ENCODE measurements around the gene HHEX. TPM values are rescaled to one million over a fixed set of nuclear protein-coding genes. Genes with fewer than 3 reads are reported as not detected.
A peak's percentile ranks its signal among the peaks of the same experiment; 100 is the strongest.

HHEX gene
- total RNA-seq, 1 experiment from 2014 or later = 17.3 TPM

DNA sequence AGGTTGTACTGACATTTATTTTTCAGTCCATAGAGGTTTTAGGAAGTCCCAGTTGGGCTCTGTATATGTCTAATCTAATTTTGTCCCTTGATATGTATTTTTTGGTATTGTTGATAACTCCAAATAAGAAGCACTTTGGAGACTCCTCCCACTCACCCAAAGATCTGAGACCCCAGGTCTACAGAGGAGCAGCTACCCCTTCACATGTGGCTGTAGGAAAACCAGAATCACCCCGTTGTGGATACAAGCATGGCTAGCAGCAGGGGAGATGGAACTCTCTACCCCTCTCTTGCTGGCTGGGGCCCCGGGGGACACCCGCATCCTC lies 9.4 kb downstream of the HHEX start:
- Histone ChIP-seq H3K4me1 (replicated peaks) (peaks cover 12% of the 10 kb centered on the region), H3K27ac (peak overlapping the region; percentile 50; the same call in 1 of the 2 replicates), H3K9me3 (replicated peaks) (no peaks in the 10 kb centered on the region), H3K4me3 (peak overlapping the region; percentile 25), H3K36me3 (peaks cover 16% of the 10 kb centered on the region), H3K27me3 (replicated peaks) (no peaks in the 10 kb centered on the region)
- DNase-seq (ENCODE audit: low read depth in 1 of 2, low spot score in 2 of 2) = peak in 1 of 2 experiments; percentile 7

DNA sequence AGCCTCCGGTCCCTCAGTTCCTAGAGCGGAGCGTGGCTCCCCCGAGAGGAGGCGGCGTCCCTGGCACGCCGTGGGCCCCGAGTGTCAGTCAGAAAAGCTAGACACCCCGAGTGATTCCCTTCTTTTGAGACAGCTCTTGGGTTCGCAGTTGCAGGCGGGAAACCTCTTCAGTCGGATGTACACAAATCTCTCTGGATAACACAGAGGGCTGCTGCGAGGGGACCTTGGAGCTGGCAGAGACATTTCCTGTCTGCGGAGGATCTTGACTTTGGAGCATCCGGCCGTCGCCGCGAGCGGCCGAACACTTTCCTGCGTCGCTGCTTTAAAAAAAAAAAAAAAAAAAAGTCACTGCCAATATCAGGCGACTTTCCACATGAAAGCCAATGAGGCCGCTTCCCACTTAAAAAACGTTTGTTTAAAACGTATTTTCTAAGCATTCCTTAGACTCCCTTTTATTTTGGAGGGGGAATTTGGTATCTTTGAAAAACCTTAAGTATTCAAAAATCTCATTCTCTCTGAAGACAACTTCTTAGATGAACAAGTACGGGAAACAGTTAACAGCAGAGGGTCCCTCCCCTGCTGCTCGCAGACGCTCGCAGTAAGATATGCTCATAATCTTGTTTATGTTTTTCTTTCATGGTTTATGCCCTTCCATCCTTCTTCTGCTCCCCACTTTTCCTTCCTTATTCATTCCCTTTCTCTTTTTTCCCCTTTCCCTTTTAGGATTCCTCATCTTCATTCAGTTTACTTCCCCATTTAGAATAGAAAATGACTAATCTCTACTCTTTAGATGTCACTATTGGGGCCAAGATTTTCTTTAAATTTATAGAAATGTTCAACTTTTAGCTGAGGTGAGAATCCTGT lies 10.0 kb downstream of the HHEX start:
- H3K27ac ChIP-seq = peak overlapping the region; percentile 50
- peak; percentile 61 to 65 for DNase-seq (ENCODE audit: low read depth in 1 of 2, low spot score in 2 of 2)

DNA sequence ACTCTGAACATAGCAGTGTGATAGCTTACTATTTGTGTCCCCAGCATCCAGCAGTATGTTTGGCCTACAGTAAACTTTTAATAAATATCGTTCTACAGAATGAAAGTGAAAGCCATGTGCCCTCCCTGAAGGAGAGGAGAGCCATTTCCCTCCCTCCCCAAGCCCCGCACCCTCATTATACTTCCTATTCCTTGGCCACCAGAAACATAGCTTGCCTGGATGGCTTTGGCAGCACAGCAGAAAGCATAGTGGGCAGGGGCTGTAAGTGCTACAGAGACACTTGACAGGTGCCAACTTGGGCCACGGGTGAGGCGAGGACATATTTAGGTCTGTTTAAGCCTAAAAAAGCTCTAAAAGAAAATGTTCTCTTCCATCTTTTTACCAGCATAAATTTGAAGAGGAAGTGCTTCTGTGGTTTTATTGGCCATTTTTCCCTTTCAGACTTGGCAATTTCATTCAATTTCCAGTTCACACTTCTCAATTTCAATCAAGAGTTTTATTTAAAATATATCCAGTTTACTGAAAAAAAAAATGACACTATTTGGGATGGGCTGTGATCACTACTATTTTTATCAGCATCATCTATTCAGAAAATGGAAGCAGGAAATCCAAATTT lies 12.7 kb downstream of the HHEX start:
- no peaks in the 10 kb centered on the region for H3K36me3 ChIP-seq
- no peaks in the 10 kb centered on the region for H3K9me3 ChIP-seq (replicated peaks)
- no peak overlapping the region for H3K4me3 ChIP-seq
- no peaks in the 10 kb centered on the region for H3K27me3 ChIP-seq (replicated peaks)
- peaks cover 12% of the 10 kb centered on the region for H3K4me1 ChIP-seq (replicated peaks)
- no peak for DNase-seq (ENCODE audit: low read depth in 1 of 2, low spot score in 2 of 2)
- H3K27ac ChIP-seq = no peak overlapping the region

More for the DNA sequence above, 10.0 kb downstream of the HHEX start:
- Histone ChIP-seq H3K36me3 (peaks cover 10% of the 10 kb centered on the region), H3K9me3 (replicated peaks) (no peaks in the 10 kb centered on the region), H3K27me3 (replicated peaks) (no peaks in the 10 kb centered on the region), H3K4me3 (peak overlapping the region; percentile 25), H3K4me1 (replicated peaks) (peaks cover 12% of the 10 kb centered on the region)

DNA sequence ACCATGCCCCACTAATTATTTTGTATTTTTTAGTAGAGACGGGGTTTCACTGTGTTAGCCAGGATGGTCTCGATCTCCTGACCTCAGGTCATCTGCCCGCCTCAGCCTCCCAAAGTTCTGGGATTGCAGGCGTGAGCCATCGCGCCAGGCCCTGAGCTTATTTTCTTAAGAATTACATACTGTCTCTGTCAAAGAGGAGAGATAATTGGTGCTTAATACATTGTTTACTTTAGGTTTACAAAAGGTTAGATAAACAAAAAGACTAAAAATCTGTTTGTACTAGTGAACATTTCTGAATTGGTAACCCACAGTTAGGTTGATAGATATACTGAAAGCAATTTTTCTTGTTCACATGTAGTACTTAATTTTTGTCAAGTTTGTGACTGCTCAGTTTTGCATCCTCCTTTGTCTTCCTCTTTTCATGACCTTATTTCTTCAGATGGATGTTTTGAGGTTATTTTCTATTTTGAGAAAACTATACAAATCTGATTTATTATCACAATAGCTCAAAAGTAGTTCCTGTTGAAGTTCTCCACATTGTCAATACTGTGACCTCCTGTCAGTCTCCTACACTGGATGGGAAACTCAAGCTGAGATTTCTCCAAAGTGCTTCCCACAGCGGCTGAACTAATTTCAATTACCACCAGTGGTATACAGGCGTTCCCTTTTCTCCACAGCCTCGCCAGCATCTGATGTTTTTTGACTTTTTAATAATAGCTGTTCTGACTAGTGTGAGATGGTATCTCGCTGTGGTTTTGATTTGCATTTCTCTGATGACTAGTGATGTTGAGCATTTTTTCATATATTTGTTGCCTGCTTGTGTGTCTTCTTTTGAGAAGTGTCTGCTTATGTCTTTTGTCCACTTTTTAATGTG lies 22.5 kb downstream of the HHEX start:
- Histone ChIP-seq H3K27me3 (replicated peaks) (no peaks in the 10 kb centered on the region), H3K4me1 (replicated peaks) (peaks cover 30% of the 10 kb centered on the region), H3K4me3 (no peak overlapping the region), H3K27ac (peak overlapping the region; percentile 45), H3K36me3 (no peaks in the 10 kb centered on the region), H3K9me3 (replicated peaks) (no peaks in the 10 kb centered on the region)
- DNase-seq (ENCODE audit: low read depth in 1 of 2, low spot score in 2 of 2) = peak; percentile 61 to 83

DNA sequence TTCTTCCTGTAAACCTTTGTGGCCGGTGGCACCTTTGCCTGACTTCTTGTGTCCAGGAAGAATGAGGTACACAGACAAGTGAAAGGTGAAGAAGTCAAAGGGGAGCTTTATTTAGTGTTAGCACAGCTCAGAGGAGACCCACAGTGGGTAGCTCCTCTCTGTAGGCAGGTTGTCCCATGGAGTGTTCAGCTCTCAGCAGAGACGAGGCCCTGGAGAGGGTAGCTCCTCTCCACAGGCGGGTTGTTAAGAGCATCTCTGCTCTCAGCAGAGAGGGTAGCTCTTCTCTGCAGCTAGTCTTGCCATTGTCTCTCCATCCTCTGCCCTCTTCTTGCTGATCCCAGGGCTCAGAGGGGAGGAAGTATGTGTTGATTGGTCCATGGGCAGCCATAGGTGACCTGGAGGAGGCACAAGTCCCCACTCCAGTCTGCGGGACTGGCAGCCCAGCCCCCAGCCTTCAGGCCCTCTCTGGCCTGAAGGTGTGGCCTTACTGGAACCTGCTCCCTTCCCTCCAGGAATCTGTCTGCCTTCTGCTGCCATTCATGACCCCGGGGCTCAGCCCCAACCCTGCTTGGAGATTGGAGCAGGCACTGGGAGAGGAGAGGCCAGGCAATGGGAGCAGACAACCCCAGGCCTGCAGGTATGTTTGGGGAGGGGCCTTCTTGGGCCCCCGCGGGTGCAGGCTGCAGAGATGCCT lies 24.5 kb downstream of the HHEX start:
- Histone ChIP-seq H3K9me3 (replicated peaks) (no peaks in the 10 kb centered on the region), H3K27ac (no peak overlapping the region), H3K36me3 (no peaks in the 10 kb centered on the region), H3K27me3 (replicated peaks) (no peaks in the 10 kb centered on the region), H3K4me1 (replicated peaks) (peaks cover 30% of the 10 kb centered on the region), H3K4me3 (no peak overlapping the region)
- DNase-seq (ENCODE audit: low read depth in 1 of 2, low spot score in 2 of 2) = no peak

DNA sequence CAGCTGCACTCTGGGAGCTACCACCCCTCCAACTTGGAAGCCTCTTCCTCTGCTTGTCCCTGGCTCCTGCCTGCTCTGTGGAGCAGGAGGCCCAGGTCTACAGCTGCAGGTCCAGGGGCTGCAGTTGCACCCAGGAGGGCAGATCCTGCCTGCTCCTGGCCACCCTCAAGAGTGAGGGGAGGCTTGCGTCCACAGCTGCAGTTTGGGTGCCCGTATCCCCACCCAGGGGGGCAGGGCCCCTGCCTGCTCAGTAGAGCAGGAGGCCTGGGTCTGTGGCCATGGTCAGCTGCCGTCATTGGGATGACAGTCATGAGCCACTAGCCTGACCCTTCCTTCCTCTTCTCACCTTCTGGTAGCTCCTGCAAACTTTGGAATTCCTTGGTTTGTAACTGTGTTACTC lies 25.1 kb downstream of the HHEX start:
- Histone ChIP-seq H3K9me3 (replicated peaks) (no peaks in the 10 kb centered on the region), H3K36me3 (no peaks in the 10 kb centered on the region), H3K4me1 (replicated peaks) (peaks cover 30% of the 10 kb centered on the region), H3K4me3 (no peak overlapping the region), H3K27ac (no peak overlapping the region), H3K27me3 (replicated peaks) (no peaks in the 10 kb centered on the region)
- no peak for DNase-seq (ENCODE audit: low read depth in 1 of 2, low spot score in 2 of 2)

DNA sequence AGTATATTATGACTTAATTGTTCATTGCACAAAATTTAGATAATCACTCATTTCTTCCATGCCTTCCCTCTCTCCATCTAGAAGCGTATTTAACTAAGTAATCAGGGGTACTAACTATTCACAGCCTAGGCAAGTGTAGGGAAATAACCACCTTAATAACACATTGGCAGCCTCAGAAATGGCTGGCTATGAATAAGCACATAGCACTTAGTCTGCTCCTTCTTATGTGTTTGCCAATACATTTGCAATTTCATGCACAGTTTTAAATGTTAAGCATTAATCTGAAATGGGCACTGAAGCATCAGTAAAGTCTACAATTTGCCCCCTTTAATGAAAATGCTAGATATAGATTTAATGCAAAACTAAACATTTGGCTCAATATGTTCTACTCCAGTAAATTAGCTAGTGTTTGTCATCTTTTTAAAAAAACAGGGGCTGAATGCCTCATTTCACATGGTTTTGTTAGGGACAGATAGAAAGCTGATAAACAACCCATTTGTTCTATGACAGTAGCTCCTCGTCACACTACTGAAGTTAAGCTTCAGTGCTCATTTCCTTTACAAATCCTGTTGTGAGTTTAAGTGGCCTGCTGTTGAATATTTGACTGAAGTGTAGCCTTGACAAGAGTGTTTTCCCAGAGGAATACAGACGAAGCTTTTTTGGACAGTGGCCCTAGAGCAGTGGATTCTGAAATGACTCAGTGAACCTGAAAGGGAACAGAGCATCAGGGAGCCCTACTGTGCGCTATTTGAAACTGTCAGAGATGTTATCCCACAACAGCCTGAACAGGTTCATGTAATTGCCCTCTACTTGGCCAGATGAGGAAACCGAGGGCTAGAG lies 30.5 kb downstream of the HHEX start:
- H3K4me3 ChIP-seq = no peak overlapping the region
- no peaks in the 10 kb centered on the region for H3K36me3 ChIP-seq
- no peak overlapping the region for H3K27ac ChIP-seq
- no peaks in the 10 kb centered on the region for H3K9me3 ChIP-seq (replicated peaks)
- no peak for DNase-seq (ENCODE audit: low read depth in 1 of 2, low spot score in 2 of 2)
- H3K27me3 ChIP-seq (replicated peaks) = no peaks in the 10 kb centered on the region
- peaks cover 10% of the 10 kb centered on the region for H3K4me1 ChIP-seq (replicated peaks)

DNA sequence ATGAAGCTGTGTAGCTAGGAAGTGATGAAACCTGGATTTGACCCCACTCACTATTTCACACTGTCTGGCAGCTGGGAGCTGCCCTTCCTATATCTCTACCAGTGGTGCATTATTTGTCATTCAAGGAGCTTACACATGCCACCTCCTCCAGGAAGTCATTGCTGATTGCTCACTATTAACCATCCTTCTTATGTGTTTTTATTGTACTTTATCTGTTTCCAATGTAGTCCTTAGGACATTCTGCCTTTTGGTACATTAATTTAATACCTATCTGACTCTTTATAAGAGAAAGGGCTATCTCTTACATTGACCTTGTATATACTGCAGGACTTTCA lies 31.0 kb downstream of the HHEX start:
- DNase-seq (ENCODE audit: low read depth in 1 of 2, low spot score in 2 of 2) = no peak
- Histone ChIP-seq H3K27me3 (replicated peaks) (no peaks in the 10 kb centered on the region), H3K9me3 (replicated peaks) (no peaks in the 10 kb centered on the region), H3K36me3 (no peaks in the 10 kb centered on the region), H3K4me3 (no peak overlapping the region), H3K27ac (no peak overlapping the region), H3K4me1 (replicated peaks) (peaks cover 10% of the 10 kb centered on the region)

DNA sequence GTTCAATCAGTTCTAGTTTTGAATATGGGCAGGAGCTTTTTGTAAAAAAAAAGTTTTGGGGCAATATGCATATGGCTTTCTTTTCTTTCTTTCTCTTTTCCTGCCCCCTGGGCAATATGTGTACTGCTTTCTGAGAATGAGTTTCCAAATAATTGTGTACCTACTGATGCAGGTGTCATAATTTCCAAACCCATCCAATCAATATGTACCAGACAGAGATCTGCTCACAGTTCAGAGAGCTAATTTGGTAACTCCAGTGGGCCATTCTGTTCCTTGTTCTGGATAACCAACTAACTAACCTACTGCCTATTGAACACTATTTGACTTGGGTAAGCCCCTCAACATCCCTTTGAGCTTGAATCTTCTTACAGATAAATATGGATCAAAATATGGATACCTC lies 32.6 kb downstream of the HHEX start:
- no peaks in the 10 kb centered on the region for H3K36me3 ChIP-seq
- H3K9me3 ChIP-seq (replicated peaks) = no peaks in the 10 kb centered on the region
- no peak overlapping the region for H3K27ac ChIP-seq
- H3K27me3 ChIP-seq (replicated peaks) = no peaks in the 10 kb centered on the region
- no peak overlapping the region for H3K4me3 ChIP-seq
- H3K4me1 ChIP-seq (replicated peaks) = peaks cover 10% of the 10 kb centered on the region
- DNase-seq (ENCODE audit: low read depth in 1 of 2, low spot score in 2 of 2) = no peak

DNA sequence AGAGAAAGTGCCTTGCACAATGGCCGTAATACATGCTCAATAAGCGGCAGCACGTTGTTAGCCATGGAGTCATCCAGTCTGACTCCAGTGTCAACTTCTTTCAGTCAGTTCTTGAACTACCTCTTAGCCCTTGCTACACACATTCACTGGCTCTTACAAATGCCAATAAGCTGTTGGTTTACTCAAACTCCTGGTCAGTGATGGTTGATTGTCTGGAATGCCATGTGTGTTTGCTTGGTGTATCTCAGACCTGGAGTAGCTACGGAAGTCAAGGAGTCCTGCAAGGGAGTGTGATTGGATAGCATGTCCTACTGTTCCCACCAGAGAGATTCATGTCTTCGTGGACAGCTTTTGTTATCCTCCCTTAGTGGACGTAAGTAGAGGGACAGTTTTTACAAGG lies 37.4 kb downstream of the HHEX start:
- Histone ChIP-seq H3K36me3 (no peaks in the 10 kb centered on the region), H3K27ac (no peak overlapping the region), H3K9me3 (replicated peaks) (no peaks in the 10 kb centered on the region), H3K4me1 (replicated peaks) (peaks cover 10% of the 10 kb centered on the region), H3K4me3 (no peak overlapping the region), H3K27me3 (replicated peaks) (no peaks in the 10 kb centered on the region)
- no peak for DNase-seq (ENCODE audit: low read depth in 1 of 2, low spot score in 2 of 2)

DNA sequence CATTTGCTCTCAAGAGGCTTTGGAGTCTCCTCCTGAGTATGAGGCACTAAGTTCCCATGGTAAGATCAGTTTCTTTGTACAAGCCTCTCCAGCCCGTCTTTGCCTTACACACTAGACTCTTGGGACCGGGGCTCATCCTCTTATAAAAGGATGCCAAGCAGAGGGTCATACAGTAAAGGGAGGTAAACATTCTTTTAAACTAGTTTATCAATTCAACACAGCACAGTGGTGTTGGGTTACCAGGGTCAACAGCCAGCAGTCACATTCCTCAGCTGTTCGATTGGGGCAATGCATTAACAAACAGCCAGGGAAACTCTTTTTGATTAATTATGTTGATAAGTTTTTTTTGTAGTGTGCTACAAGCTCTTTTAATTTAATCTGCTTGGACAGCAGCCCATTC lies 37.8 kb downstream of the HHEX start:
- DNase-seq (ENCODE audit: low read depth in 1 of 2, low spot score in 2 of 2) = no peak
- peaks cover 10% of the 10 kb centered on the region for H3K4me1 ChIP-seq (replicated peaks)

DNA sequence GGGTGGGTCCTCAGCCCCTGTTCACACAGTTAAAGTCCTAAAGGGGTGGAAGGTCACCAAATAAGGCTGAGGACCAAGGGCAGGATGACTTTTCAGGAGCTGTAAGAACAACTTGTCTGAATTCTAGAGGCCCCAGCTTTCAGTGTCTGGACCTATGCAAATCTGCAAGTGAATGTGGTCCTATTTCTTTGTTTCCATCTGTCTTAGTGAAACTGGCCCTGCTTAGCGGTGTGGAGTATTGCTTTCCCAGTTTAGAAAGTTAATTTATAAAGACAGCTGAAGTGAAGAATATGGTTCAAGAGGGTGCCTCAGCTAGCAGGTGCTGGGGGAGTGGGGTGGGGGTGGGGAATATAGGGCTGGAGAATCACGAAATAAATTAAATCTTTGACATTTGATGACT lies 40.1 kb downstream of the HHEX start:
- DNase-seq (ENCODE audit: low read depth in 1 of 2, low spot score in 2 of 2) = no peak
- Histone ChIP-seq H3K9me3 (replicated peaks) (no peaks in the 10 kb centered on the region), H3K27me3 (replicated peaks) (no peaks in the 10 kb centered on the region; the same call in 1 of the 2 replicates), H3K36me3 (no peaks in the 10 kb centered on the region), H3K4me3 (no peak overlapping the region), H3K4me1 (replicated peaks) (peaks cover 1% of the 10 kb centered on the region), H3K27ac (no peak overlapping the region)

More for the DNA sequence above, 37.8 kb downstream of the HHEX start:
- Histone ChIP-seq H3K36me3 (no peaks in the 10 kb centered on the region), H3K9me3 (replicated peaks) (no peaks in the 10 kb centered on the region), H3K4me3 (no peak overlapping the region), H3K27me3 (replicated peaks) (no peaks in the 10 kb centered on the region), H3K27ac (no peak overlapping the region)

DNA sequence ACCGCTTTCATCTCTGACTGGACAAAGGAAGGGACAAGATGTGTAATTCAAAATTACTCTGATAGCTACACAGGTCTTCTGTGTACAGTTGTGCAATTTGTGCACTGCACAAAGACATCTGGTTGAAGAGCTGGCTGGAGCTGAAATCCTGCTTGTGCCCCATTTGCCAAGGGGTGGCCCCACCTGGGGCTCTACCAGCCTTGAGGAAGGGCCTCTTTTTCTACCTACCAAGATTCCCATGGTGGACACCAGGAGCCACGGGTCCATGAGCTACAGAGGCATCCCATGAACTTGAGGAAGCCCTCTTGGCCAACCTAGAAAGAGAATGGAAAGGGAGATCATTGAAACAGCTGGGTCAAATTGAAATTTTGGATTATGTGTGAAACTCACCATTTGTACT lies 43.2 kb downstream of the HHEX start:
- no peak overlapping the region for H3K4me3 ChIP-seq
- no peak for DNase-seq (ENCODE audit: low read depth in 1 of 2, low spot score in 2 of 2)
- H3K27ac ChIP-seq = no peak overlapping the region
- H3K27me3 ChIP-seq (replicated peaks) = no peaks in the 10 kb centered on the region; the same call in 1 of the 2 replicates
- H3K4me1 ChIP-seq (replicated peaks) = no peaks in the 10 kb centered on the region
- H3K9me3 ChIP-seq (replicated peaks) = no peaks in the 10 kb centered on the region
- H3K36me3 ChIP-seq = no peaks in the 10 kb centered on the region
